Smooth muscle cell of the pulmonary artery (primary cell): Measurements from ENCODE around the gene CREBRF. TPM values are rescaled to one million over a fixed set of nuclear protein-coding genes. Genes with fewer than 3 reads are reported as not detected.

Source experiments
- total RNA-seq: library from RNA; depleted of rRNA; stranded (reverse); fragments of >200 nt; gene quantifications from 2 replicates; pipeline ENCODE4 v1.2.3, GENCODE V29; 2014

CREBRF gene, protein sequence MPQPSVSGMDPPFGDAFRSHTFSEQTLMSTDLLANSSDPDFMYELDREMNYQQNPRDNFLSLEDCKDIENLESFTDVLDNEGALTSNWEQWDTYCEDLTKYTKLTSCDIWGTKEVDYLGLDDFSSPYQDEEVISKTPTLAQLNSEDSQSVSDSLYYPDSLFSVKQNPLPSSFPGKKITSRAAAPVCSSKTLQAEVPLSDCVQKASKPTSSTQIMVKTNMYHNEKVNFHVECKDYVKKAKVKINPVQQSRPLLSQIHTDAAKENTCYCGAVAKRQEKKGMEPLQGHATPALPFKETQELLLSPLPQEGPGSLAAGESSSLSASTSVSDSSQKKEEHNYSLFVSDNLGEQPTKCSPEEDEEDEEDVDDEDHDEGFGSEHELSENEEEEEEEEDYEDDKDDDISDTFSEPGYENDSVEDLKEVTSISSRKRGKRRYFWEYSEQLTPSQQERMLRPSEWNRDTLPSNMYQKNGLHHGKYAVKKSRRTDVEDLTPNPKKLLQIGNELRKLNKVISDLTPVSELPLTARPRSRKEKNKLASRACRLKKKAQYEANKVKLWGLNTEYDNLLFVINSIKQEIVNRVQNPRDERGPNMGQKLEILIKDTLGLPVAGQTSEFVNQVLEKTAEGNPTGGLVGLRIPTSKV
- total RNA-seq, result 20.8 and 23.7 TPM in 2 replicates

DNA sequence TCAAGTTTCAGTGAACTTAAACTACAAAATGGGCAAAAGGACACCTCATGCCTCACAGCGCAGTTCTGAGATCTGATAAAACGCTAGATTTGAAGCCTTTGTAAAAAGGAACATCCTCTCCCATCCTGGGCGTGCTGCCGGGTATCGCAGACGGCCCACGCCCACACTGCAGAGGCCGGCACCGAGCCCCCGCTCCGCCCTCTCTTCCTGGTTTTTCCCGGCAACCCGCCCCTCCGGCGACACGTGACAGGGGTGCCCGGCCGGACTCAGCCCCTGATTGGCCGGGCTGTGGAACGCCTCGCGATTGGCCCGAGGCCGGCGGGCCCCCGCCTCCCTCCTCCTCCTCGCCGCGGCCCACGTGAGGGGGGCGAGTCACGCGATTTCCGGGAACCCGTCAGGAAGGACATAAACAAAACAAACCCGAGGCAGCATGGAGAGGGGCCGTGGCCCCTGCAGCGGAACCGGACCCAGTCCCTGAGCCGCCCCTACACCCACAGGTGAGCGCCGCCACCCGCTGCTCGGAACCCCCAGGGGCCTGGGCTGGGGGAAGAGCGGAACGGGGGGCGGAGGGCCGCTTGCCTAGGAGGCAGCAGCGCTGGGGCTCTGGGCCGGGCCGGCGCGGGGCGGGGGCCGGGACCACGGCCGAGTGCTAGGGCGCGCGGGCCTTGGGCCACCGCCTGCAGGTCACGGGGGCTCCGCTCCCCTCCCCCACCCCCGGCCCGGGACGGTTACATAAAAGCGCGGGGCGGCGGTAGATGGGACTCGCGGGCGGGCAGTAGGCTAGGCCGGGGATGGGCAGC, at the start of gene CREBRF:
CREBRF (plus strand) TSS at position 370 of the 800 bp plus-strand sequence. CDS start 24,424 bp downstream, outside the sequence.

DNA sequence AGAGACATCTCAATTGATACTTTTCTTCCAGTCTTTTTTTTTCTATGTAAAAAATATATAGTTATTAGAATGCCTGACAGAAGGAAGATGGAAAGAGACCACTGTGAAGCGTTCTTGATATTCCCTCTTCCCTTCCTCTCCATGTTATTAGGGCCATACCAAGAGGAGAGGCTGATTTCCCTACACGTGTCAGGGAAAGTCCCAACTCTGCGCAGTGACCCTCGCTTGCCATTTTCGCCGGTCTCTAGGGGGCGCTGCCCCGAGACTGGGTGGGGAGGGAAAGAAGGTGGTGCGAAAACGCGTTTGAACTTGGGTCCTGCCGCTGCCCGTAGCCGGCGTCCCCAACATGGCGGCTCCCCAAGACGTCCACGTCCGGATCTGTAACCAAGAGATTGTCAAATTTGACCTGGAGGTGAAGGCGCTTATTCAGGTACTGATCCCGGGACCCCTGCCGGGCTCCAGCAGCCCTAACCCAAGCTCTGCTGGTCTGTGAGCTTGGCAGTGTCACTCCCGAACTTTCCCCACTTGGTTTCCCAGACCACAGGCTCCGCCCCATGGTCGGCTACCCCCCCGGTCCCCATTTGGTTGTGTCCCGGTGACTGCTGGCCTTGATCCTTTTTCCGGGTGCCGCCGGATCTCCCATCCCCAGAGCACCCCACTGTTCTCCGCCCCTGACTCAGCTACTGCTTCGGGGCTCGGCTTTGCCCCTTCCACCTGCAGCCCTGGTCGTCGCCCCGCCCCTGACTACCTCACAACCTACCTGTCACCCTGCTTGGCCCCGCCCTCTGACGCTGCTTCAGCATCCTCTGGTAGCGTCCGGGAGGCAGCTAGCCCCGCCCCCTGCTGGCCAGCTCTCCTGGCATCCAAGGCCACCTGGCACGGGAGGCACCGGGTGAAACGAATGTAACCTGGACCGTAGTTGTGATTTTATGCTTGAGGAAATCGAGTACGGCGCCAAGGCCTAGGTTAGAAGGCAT, 88.3 kb downstream of the CREBRF start, which contains the start of gene BNIP1:
BNIP1 (plus strand) TSS at position 332 of the 977 bp plus-strand sequence; CDS start at position 347, 15 bp downstream.

Other genes with a start within 250 kb of the CREBRF start
- 200 and 277 TPM in 2 replicates for gene ERGIC1, start 222.1 kb upstream of the CREBRF start, total RNA-seq
- 26.3 and 30.8 TPM in 2 replicates for gene RPL26L1, start 96.9 kb upstream of the CREBRF start, total RNA-seq
- 289 and 296 TPM in 2 replicates for gene ATP6V0E1, start 72.6 kb upstream of the CREBRF start, total RNA-seq
- 10.0 and 12.5 TPM in 2 replicates for gene BNIP1, start 88.2 kb downstream of the CREBRF start, total RNA-seq
- gene NKX2-5, start 178.9 kb downstream of the CREBRF start, total RNA-seq, result 0.20 and 0.85 TPM in 2 replicates